DOHH2 (cell line): ENCODE data around the gene ADTRP.
"Not testable (repeated sequence)": the region's sequence is repeated elsewhere in the genome, so short reads cannot be mapped to it uniquely, and the experiment has no call there.

ENCODE experiments used
- H3F3A ChIP-seq: fragments of 200-600 bp; sonication (generic), shearing (Covaris generic); 2 replicates; pipeline ENCODE4 v1.6.0; 2016; ENCODE audit warnings: antibody characterized with exemption, mild to moderate bottlenecking; ENCODE audit not compliant: control insufficient read depth, insufficient read depth
- H3K27ac ChIP-seq: fragments of 200-600 bp; sonication (generic); 2 replicates; pipeline ENCODE4 v1.5.1; 2014; ENCODE audit warnings: low read depth, mild to moderate bottlenecking, low read length, moderate library complexity
- H3K27me3 ChIP-seq: fragments of 200-600 bp; sonication (generic); 2 replicates; pipeline ENCODE4 v1.6.1; 2014; ENCODE audit warnings: mild to moderate bottlenecking, low read length, mixed read lengths; ENCODE audit not compliant: control insufficient read depth
- H3K36me3 ChIP-seq: fragments of 200-600 bp; sonication (generic); 2 replicates; pipeline ENCODE4 v1.6.1; 2014; ENCODE audit warnings: mild to moderate bottlenecking, low read length, moderate library complexity, mixed read lengths; ENCODE audit not compliant: control insufficient read depth
- H3K4me1 ChIP-seq: fragments of 200-600 bp; sonication (generic); 2 replicates; pipeline ENCODE4 v1.6.1; 2014; ENCODE audit warnings: mild to moderate bottlenecking, low read length, mixed read lengths; ENCODE audit not compliant: control insufficient read depth
- H3K4me2 ChIP-seq: fragments of 200-600 bp; sonication (generic); 2 replicates; pipeline ENCODE4 v1.6.0; 2014; ENCODE audit warnings: mild to moderate bottlenecking, low read length, moderate library complexity
- H3K4me3 ChIP-seq: fragments of 200-600 bp; sonication (generic); 2 replicates; pipeline ENCODE4 v1.5.1; 2014; ENCODE audit warnings: mild to moderate bottlenecking, low read length, mixed read lengths
- H3K79me2 ChIP-seq: fragments of 200-600 bp; sonication (generic); 2 replicates; pipeline ENCODE4 v1.6.1; 2014; ENCODE audit warnings: mild to moderate bottlenecking, low read length, mixed read lengths; ENCODE audit not compliant: control insufficient read depth
- H3K9me2 ChIP-seq: fragments of 200-600 bp; sonication (generic); replicated peaks from 2 replicates; pipeline ENCODE4 v1.6.1; 2014; ENCODE audit warnings: mild to moderate bottlenecking, low read length, mixed read lengths; ENCODE audit not compliant: control insufficient read depth
- H3K9me3 ChIP-seq: fragments of 200-600 bp; sonication (generic); 2 replicates; pipeline ENCODE4 v1.6.1; 2014; ENCODE audit warnings: antibody characterized with exemption, low read length, mixed read lengths; ENCODE audit not compliant: control insufficient read depth, insufficient read depth
- H4K20me1 ChIP-seq: fragments of 200-600 bp; sonication (generic); 2 replicates; pipeline ENCODE4 v1.6.0; 2014; ENCODE audit warnings: low read depth, mild to moderate bottlenecking, antibody characterized with exemption, low read length, moderate library complexity; ENCODE audit not compliant: control insufficient read depth, insufficient read depth
- EZH2phosphoT487 ChIP-seq: fragments of 200-600 bp; sonication (generic); IDR thresholded peaks from 2 replicates; pipeline ENCODE4 v1.6.1; 2017; ENCODE audit warnings: borderline replicate concordance, mild to moderate bottlenecking, antibody characterized with exemption, low read length, moderate library complexity, mixed read lengths
- TF ChIP-seq, protein P1 (sequence below): fragments of 200-600 bp; sonication (generic); IDR thresholded peaks from one replicate; pipeline ENCODE4 v1.5.1; 2014; ENCODE audit warnings: antibody characterized with exemption, mild to moderate bottlenecking, low read depth, low read length; ENCODE audit not compliant: poor library complexity, severe bottlenecking

ADTRP gene

GRCh38 chr6:11689847-11690246 lies 88.8 kb downstream of the ADTRP start:
- H3K27ac ChIP-seq, result no peak overlapping the region
- H3K36me3 ChIP-seq, result no peaks in the 10 kb centered on the region
- no peaks in the 10 kb centered on the region for H3K9me3 ChIP-seq
- no peaks in the 10 kb centered on the region for H4K20me1 ChIP-seq
- H3K4me3 ChIP-seq, result no peak overlapping the region
- no peaks in the 10 kb centered on the region for H3K27me3 ChIP-seq
- H3F3A ChIP-seq, result no peaks in the 10 kb centered on the region
- no peaks in the 10 kb centered on the region for H3K9me2 ChIP-seq
- H3K4me2 ChIP-seq, result no peak overlapping the region
- no peaks in the 10 kb centered on the region for H3K79me2 ChIP-seq
- H3K4me1 ChIP-seq, result no peaks in the 10 kb centered on the region
- TF ChIP-seq, protein P1, sequence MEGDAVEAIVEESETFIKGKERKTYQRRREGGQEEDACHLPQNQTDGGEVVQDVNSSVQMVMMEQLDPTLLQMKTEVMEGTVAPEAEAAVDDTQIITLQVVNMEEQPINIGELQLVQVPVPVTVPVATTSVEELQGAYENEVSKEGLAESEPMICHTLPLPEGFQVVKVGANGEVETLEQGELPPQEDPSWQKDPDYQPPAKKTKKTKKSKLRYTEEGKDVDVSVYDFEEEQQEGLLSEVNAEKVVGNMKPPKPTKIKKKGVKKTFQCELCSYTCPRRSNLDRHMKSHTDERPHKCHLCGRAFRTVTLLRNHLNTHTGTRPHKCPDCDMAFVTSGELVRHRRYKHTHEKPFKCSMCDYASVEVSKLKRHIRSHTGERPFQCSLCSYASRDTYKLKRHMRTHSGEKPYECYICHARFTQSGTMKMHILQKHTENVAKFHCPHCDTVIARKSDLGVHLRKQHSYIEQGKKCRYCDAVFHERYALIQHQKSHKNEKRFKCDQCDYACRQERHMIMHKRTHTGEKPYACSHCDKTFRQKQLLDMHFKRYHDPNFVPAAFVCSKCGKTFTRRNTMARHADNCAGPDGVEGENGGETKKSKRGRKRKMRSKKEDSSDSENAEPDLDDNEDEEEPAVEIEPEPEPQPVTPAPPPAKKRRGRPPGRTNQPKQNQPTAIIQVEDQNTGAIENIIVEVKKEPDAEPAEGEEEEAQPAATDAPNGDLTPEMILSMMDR, result no peak
- TF ChIP-seq EZH2phosphoT487, result no peak

DNA sequence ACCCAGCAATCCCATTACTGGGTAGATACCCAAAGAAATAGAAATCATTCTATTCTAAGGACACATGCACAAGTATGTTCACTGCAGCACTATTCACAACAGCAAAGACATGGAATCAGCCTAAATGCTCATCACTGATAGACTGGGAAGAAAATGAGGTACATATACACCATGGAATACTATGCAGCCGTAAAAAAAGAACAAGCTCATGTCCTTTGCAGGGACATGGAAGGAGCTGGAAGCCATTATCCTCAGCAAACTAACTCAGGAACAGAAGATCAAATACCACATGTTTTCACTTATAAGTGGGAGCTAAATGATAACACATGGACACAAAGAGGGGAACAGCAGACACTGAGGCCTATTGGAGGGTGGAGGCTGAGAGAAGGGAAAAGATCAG lies 89.2 kb downstream of the ADTRP start:
- not testable (repeated sequence) for H3K4me3 ChIP-seq, H3K36me3 ChIP-seq, H3F3A ChIP-seq, H3K27ac ChIP-seq, H4K20me1 ChIP-seq, H3K9me3 ChIP-seq, H3K79me2 ChIP-seq, H3K9me2 ChIP-seq, H3K4me2 ChIP-seq, H3K4me1 ChIP-seq, H3K27me3 ChIP-seq

GRCh38 chr6:11688425-11688709 lies 90.2 kb downstream of the ADTRP start:
- no peaks in the 10 kb centered on the region for H3K9me2 ChIP-seq

DNA sequence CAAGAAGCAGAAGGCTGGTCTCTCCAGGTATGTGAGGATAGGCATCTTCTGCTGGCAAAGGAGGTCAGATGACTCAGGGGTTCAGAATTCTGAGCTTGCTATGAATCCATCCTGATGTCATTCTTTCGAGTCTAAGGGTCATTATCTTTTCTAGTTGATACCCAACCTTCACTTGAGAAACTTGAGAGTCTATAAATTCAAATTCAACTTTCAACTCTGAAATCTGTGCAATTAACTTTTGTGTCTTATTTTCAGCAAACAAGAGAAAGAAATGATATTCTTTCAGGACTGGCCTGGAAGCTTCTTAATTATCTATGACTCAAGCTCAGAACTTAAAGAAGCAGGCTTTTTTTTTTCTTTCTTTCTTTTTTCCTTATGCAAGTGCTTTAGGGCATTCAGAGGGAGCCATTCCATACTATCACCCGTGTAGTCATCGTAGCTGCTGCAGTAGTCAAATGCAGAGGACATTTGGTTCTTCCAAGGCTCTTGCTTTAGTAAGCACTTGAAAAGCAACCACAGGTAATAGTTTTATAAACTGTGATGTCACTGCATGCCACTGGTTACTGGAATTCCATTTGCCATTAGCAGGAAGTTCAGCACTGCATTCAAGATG lies 93.0 kb downstream of the ADTRP start:
- Histone ChIP-seq H3K4me3 (no peak overlapping the region), H3K9me3 (no peaks in the 10 kb centered on the region), H3K27me3 (no peaks in the 10 kb centered on the region), H3K9me2 (no peaks in the 10 kb centered on the region), H3K4me1 (no peaks in the 10 kb centered on the region), H3K36me3 (no peaks in the 10 kb centered on the region), H3K79me2 (no peaks in the 10 kb centered on the region), H3F3A (no peaks in the 10 kb centered on the region), H4K20me1 (no peaks in the 10 kb centered on the region), H3K27ac (no peak overlapping the region), H3K4me2 (no peak overlapping the region)
- TF ChIP-seq, protein P1, result no peak
- TF ChIP-seq EZH2phosphoT487, result no peak

More at GRCh38 chr6:11688425-11688709, 90.2 kb downstream of the ADTRP start:
- H3F3A ChIP-seq, result no peaks in the 10 kb centered on the region
- H4K20me1 ChIP-seq, result no peaks in the 10 kb centered on the region
- no peak overlapping the region for H3K4me3 ChIP-seq
- H3K4me1 ChIP-seq, result no peaks in the 10 kb centered on the region
- no peaks in the 10 kb centered on the region for H3K27me3 ChIP-seq
- no peaks in the 10 kb centered on the region for H3K9me3 ChIP-seq
- no peak overlapping the region for H3K4me2 ChIP-seq
- no peaks in the 10 kb centered on the region for H3K79me2 ChIP-seq
- TF ChIP-seq, protein P1, result no peak
- no peak for TF ChIP-seq EZH2phosphoT487
- H3K27ac ChIP-seq, result no peak overlapping the region
- no peaks in the 10 kb centered on the region for H3K36me3 ChIP-seq
